ENCODE measurements around the gene CAPZA2.

CAPZA2 gene

DNA sequence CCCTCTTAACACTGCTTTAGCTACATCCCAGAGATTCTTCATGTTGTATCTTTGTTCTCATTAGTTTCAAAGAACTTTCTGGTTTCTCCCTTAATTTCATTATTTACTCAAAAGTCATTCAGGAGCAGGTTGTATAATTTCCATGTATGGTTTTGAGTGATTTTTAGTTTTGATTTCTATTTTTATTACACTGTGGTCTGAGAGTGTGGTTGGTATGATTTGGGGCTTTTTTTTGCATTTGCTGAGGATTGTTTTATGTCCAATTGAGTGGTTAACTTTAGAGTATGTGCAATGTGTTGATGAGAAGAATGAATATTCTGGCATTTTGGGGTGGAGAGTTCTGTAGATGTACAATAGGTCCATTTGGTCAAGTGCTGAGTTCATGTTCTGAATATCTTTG lies 37.9 kb upstream of the CAPZA2 start:
- Histone ChIP-seq H3K27me3 (ENCODE audit: insufficient read depth, poor library complexity, severe bottlenecking) (no peaks in the 10 kb centered on the region), H3K36me3 (ENCODE audit: low read depth) (no peaks in the 10 kb centered on the region), H3K4me1 (ENCODE audit: insufficient read depth, poor library complexity, severe bottlenecking) (no peaks in the 10 kb centered on the region), H3K9me3 (ENCODE audit: severe bottlenecking) (no peaks in the 10 kb centered on the region), H3K4me3 (ENCODE audit: severe bottlenecking) (no peak overlapping the region), H3K27ac (ENCODE audit: poor library complexity, severe bottlenecking) (no peak overlapping the region)
- TF ChIP-seq, protein P1, sequence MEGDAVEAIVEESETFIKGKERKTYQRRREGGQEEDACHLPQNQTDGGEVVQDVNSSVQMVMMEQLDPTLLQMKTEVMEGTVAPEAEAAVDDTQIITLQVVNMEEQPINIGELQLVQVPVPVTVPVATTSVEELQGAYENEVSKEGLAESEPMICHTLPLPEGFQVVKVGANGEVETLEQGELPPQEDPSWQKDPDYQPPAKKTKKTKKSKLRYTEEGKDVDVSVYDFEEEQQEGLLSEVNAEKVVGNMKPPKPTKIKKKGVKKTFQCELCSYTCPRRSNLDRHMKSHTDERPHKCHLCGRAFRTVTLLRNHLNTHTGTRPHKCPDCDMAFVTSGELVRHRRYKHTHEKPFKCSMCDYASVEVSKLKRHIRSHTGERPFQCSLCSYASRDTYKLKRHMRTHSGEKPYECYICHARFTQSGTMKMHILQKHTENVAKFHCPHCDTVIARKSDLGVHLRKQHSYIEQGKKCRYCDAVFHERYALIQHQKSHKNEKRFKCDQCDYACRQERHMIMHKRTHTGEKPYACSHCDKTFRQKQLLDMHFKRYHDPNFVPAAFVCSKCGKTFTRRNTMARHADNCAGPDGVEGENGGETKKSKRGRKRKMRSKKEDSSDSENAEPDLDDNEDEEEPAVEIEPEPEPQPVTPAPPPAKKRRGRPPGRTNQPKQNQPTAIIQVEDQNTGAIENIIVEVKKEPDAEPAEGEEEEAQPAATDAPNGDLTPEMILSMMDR (IDR thresholded peaks at IDR 0.05; ENCODE audit: poor library complexity, severe bottlenecking): no peak
- no peak for DNase-seq (ENCODE audit: low spot score)
- no peak for ATAC-seq (ENCODE audit: low read depth)

DNA sequence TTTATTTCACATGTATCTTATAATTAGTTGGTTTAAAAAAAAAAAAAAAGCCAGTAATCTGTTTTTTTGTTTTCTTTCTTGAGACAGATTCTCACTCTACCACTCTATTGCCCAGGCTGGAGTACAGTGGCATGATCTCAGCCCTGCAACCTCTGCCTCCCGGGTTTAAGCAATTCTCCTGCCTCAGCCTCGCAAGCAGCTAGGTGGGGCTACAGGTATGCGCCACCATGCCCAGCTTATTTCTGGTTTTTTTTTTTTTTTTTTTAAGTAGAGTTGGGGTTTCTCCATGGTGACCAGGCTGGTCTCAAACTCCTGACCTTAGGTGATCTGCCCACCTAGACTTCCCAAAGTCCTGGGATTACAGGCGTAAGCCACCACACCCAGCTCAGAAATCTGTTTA lies 34.1 kb upstream of the CAPZA2 start:
- Histone ChIP-seq H3K4me1 (ENCODE audit: insufficient read depth, poor library complexity, severe bottlenecking) (no peaks in the 10 kb centered on the region), H3K4me3 (ENCODE audit: severe bottlenecking) (no peak overlapping the region), H3K27me3 (ENCODE audit: insufficient read depth, poor library complexity, severe bottlenecking) (no peaks in the 10 kb centered on the region), H3K9me3 (ENCODE audit: severe bottlenecking) (no peaks in the 10 kb centered on the region), H3K27ac (ENCODE audit: poor library complexity, severe bottlenecking) (no peak overlapping the region), H3K36me3 (ENCODE audit: low read depth) (no peaks in the 10 kb centered on the region)
- ATAC-seq (ENCODE audit: low read depth): no peak
- TF ChIP-seq, protein P1 (IDR thresholded peaks at IDR 0.05; ENCODE audit: poor library complexity, severe bottlenecking): peak; percentile 40
- no peak for DNase-seq (ENCODE audit: low spot score)

DNA sequence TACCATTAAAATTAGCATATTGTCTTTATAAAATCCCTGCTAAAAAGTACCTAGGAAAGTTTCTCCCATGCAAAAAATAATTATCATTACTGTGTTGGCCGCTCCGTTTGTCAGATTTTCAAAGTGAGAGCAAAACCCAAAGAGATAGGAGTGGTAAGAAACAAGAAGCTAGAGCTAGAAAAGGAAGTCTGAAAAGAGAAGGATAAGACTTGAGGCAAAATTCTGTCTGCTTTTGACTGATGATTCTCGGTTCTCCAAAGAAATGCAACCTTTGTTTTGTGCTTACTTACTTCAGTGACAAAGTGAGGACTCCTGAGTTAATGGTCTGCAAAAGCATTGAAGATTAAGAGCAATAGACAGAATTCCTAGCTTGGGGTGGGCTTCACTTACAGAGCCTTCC lies 33.3 kb upstream of the CAPZA2 start:
- no peak overlapping the region for H3K4me3 ChIP-seq (ENCODE audit: severe bottlenecking)
- no peaks in the 10 kb centered on the region for H3K4me1 ChIP-seq (ENCODE audit: insufficient read depth, poor library complexity, severe bottlenecking)
- no peak overlapping the region for H3K27ac ChIP-seq (ENCODE audit: poor library complexity, severe bottlenecking)
- H3K9me3 ChIP-seq (ENCODE audit: severe bottlenecking): no peaks in the 10 kb centered on the region
- ATAC-seq (ENCODE audit: low read depth) (no peak), DNase-seq (ENCODE audit: low spot score) (no peak)
- H3K36me3 ChIP-seq (ENCODE audit: low read depth): no peaks in the 10 kb centered on the region
- no peaks in the 10 kb centered on the region for H3K27me3 ChIP-seq (ENCODE audit: insufficient read depth, poor library complexity, severe bottlenecking)
- TF ChIP-seq, protein P1 (IDR thresholded peaks at IDR 0.05; ENCODE audit: poor library complexity, severe bottlenecking): no peak

DNA sequence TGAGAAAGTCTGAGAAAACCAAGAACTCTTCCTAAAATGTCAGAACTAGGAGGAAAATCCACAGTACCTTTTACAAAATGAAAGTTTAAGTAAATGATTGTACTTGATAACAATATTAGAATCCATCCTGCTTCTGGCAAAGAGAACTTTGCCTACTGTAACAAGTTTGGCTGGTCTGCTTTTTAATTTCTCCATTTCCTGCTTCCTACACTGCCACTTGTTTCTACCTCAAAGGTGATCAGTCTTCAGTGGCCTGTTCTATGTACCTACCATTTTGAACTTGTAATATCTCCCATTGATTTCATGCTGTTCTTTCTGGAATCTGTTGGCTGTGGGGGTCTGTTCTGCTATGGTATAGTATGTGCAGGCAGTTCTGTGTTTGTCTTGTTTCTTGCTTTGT lies 32.9 kb upstream of the CAPZA2 start:
- H3K4me1 ChIP-seq (ENCODE audit: insufficient read depth, poor library complexity, severe bottlenecking): no peaks in the 10 kb centered on the region
- ATAC-seq (ENCODE audit: low read depth): no peak
- H3K27me3 ChIP-seq (ENCODE audit: insufficient read depth, poor library complexity, severe bottlenecking): no peaks in the 10 kb centered on the region
- no peak overlapping the region for H3K27ac ChIP-seq (ENCODE audit: poor library complexity, severe bottlenecking)
- TF ChIP-seq, protein P1 (IDR thresholded peaks at IDR 0.05; ENCODE audit: poor library complexity, severe bottlenecking): no peak
- H3K4me3 ChIP-seq (ENCODE audit: severe bottlenecking): no peak overlapping the region
- DNase-seq (ENCODE audit: low spot score): no peak
- no peaks in the 10 kb centered on the region for H3K36me3 ChIP-seq (ENCODE audit: low read depth)
- H3K9me3 ChIP-seq (ENCODE audit: severe bottlenecking): no peaks in the 10 kb centered on the region

DNA sequence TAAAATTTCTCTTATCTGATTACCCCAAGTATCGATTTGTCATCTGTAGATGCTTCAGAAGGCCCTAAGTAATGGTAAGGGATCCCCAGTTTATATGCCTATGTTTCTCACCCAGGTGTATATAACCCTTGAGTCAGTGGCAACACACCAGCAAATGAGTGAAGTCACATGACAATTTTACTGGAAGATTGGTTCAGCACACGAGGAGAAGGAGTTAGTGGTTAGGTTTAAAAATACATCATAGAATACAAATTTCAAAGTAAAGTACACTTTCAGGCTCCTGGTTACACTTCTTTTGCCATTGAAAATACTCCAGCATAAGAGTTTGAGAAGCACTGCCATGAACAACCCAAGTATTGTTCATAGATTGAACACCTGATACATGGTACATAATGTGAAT lies 29.7 kb upstream of the CAPZA2 start:
- Histone ChIP-seq H3K36me3 (ENCODE audit: low read depth) (no peaks in the 10 kb centered on the region), H3K27ac (ENCODE audit: poor library complexity, severe bottlenecking) (no peak overlapping the region), H3K9me3 (ENCODE audit: severe bottlenecking) (no peaks in the 10 kb centered on the region), H3K4me1 (ENCODE audit: insufficient read depth, poor library complexity, severe bottlenecking) (peaks cover 7% of the 10 kb centered on the region), H3K27me3 (ENCODE audit: insufficient read depth, poor library complexity, severe bottlenecking) (no peaks in the 10 kb centered on the region), H3K4me3 (ENCODE audit: severe bottlenecking) (no peak overlapping the region)
- no peak for DNase-seq (ENCODE audit: low spot score)
- TF ChIP-seq, protein P1 (IDR thresholded peaks at IDR 0.05; ENCODE audit: poor library complexity, severe bottlenecking): no peak
- ATAC-seq (ENCODE audit: low read depth): no peak

Data from RWPE2 (cell line).